GM12872 (cell line): ENCODE data around the gene MYOZ2.

Source experiments
- CTCF ChIP-seq: IDR thresholded peaks from 3 replicates; pipeline ENCODE4 v1.5.1; 2011; ENCODE audit warnings: low read depth, mild to moderate bottlenecking, low read length, moderate library complexity; ENCODE audit not compliant: insufficient read depth

Gene MYOZ2

GRCh38 chr4:119135721-119136121, at the start of gene MYOZ2:
MYOZ2 (plus strand) TSS chr4:119135832; CDS start chr4:119136526, 694 bp downstream.
- no peak for TF ChIP-seq CTCF

GRCh38 chr4:119087121-119087520, 48.5 kb upstream of the MYOZ2 start:
- TF ChIP-seq CTCF: no peak

- no peak for TF ChIP-seq CTCF
These were observed 48.0 kb upstream of the MYOZ2 start for GRCh38 chr4:119087656-119088055.

GRCh38 chr4:119093042-119093827, 42.4 kb upstream of the MYOZ2 start:
- TF ChIP-seq CTCF: no peak

GRCh38 chr4:119097282-119097900, 38.2 kb upstream of the MYOZ2 start:
- no peak for TF ChIP-seq CTCF

GRCh38 chr4:119098306-119098705, 37.3 kb upstream of the MYOZ2 start:
- TF ChIP-seq CTCF: no peak

GRCh38 chr4:119099227-119099810, 36.3 kb upstream of the MYOZ2 start:
- TF ChIP-seq CTCF: no peak
